Brain microvascular endothelial cell (primary cell): Measurements from ENCODE around the gene KPNA4.

Experiments
- DNase-seq: peaks from one replicate; pipeline ENCODE4 v3.0.0-alpha.2; 2020
- H3K27ac ChIP-seq: fragments of 250-450 bp; sonication (Bioruptor Pico); 2 replicates; pipeline ENCODE4 v1.5.1; 2020; ENCODE audit warnings: mild to moderate bottlenecking, moderate library complexity
- H3K27me3 ChIP-seq: fragments of 250-450 bp; sonication (Bioruptor Pico); replicated peaks from 2 replicates; pipeline ENCODE4 v1.5.1; 2020; ENCODE audit warnings: mild to moderate bottlenecking
- H3K36me3 ChIP-seq: fragments of 250-450 bp; sonication (Bioruptor Pico); replicated peaks from 2 replicates; pipeline ENCODE4 v1.5.1; 2020; ENCODE audit warnings: mild to moderate bottlenecking
- H3K4me3 ChIP-seq: 2 replicates; pipeline ENCODE4 v1.5.1; 2011; ENCODE audit warnings: low read depth, mild to moderate bottlenecking, control low read depth, low read length, moderate library complexity
- in situ Hi-C: cut with HindIII; loops from 2 replicates; pipeline ENCODE4 v1.10.0; 2017; ENCODE audit warnings: low sequenced_read_pairs, low pct_ligation_motif_present
- TF ChIP-seq, protein P1 (sequence below): IDR thresholded peaks from 2 replicates; pipeline ENCODE4 v1.5.1; 2011; ENCODE audit warnings: low read depth, mild to moderate bottlenecking, moderate library complexity, low read length, control low read depth, inconsistent platforms; ENCODE audit errors: missing control alignments

KPNA4 gene

DNA sequence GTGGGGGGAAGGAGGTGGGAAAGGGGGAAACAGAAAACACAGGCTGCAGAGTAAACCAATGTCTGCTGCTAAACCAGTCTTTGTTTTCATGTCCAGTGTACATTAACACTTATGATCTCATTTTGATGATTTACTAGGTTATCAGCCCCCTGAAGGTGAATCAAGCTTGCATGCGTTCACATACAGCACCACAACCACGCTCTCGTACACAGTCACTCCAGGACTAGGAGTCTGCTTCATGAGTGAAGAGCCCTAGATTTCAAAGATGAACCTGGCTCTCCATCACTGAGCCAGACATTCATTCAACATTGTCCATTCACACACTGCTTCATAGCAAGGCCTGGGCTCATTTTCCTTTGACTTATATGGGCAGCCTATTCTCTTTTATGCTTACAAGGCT, 64.0 kb downstream of the KPNA4 start:
- Histone ChIP-seq H3K27me3 (no peaks in the 10 kb centered on the region), H3K27ac (no peak overlapping the region), H3K36me3 (peaks cover 22% of the 10 kb centered on the region), H3K4me3 (no peak overlapping the region)
- in situ Hi-C loops: no loop called here
- TF ChIP-seq, protein P1, sequence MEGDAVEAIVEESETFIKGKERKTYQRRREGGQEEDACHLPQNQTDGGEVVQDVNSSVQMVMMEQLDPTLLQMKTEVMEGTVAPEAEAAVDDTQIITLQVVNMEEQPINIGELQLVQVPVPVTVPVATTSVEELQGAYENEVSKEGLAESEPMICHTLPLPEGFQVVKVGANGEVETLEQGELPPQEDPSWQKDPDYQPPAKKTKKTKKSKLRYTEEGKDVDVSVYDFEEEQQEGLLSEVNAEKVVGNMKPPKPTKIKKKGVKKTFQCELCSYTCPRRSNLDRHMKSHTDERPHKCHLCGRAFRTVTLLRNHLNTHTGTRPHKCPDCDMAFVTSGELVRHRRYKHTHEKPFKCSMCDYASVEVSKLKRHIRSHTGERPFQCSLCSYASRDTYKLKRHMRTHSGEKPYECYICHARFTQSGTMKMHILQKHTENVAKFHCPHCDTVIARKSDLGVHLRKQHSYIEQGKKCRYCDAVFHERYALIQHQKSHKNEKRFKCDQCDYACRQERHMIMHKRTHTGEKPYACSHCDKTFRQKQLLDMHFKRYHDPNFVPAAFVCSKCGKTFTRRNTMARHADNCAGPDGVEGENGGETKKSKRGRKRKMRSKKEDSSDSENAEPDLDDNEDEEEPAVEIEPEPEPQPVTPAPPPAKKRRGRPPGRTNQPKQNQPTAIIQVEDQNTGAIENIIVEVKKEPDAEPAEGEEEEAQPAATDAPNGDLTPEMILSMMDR: no peak
- DNase-seq: no peak

DNA sequence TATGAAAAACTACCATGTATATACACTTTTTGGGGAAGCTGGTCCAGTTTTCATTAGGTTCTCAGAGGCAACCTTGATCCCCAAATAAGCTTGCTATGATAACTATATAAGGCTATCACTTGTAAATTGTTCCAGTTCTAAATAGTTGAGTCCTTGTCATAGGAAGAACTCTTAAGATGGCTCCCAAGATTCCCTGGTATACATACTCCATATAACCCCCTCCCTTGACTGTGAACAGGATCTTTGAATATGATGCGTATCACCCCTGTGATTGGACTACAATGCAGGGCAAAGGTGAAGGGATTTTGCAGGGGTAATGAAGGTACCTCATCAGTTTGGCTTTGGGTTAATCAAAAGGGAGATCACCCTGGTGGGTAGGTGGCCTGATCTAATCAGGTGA, 67.2 kb downstream of the KPNA4 start:
- H3K27ac ChIP-seq: no peak overlapping the region
- no peak for DNase-seq
- TF ChIP-seq, protein P1: no peak
- H3K27me3 ChIP-seq: no peaks in the 10 kb centered on the region
- no peak overlapping the region for H3K4me3 ChIP-seq
- peaks cover 16% of the 10 kb centered on the region for H3K36me3 ChIP-seq
- in situ Hi-C loops: no loop called here

DNA sequence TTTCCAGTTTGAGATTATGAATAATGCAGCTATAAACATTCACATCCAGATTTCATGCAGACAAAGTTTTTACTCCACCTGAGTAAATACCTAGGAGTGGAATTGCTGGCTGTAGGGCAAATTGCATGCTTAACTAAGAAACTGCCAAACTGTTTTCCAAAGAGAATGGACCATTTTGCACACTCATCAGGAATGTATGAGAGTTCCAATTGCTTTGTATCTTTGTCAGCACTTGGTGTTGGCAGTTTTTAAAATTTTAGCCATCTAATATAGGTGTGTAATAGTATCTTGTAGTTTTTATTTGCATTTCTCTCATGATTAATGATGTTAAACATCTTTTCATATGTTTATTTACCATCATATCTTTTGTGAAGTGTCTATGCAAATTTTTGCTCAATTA, 75.2 kb downstream of the KPNA4 start:
- Histone ChIP-seq H3K36me3 (no peaks in the 10 kb centered on the region), H3K27me3 (no peaks in the 10 kb centered on the region), H3K27ac (no peak overlapping the region), H3K4me3 (no peak overlapping the region)
- in situ Hi-C loops: no loop called here
- TF ChIP-seq, protein P1: no peak
- no peak for DNase-seq

DNA sequence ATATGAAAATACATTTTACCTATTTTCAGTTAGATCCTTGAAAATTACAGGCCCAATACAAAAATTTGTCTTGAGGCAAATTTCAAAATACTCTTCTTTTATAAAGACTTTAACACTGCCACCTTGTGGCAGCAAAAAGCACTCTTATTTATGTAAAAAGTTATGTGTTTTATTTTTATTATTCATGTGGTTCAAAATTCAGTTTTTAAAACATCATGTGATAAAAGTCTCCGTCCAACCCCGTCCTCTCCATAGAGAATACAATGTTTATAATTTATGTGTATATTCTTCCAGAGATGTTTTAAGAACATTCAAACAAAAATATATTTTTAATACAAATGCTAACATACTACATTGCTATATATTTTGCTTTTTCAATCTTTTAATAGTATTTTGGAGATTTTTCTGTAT, 78.9 kb downstream of the KPNA4 start:
- Histone ChIP-seq H3K27me3 (no peaks in the 10 kb centered on the region), H3K4me3 (no peak overlapping the region), H3K27ac (no peak overlapping the region), H3K36me3 (no peaks in the 10 kb centered on the region)
- no peak for DNase-seq
- in situ Hi-C loops: no loop called here
- TF ChIP-seq, protein P1: peak; percentile 21

DNA sequence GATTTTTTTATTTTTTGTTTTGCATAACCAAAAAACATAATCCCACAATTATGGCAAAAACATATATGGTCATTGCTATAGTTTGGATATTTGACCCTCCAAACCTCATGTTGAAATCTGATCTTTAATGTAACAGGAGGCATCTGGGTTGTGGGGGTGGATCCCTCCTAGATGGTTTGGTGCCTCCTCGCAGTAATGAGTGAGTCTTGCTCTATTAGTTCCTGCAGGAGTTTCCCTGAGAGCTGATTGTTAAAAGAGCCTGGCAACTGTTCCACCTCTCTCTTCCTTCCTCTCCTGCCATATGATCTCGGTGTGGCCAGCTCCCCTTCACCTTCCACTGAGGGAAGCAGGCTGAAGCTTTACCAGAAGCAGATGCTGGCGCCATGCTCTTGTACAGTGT, 82.6 kb downstream of the KPNA4 start:
- TF ChIP-seq, protein P1: no peak
- H3K27me3 ChIP-seq: no peaks in the 10 kb centered on the region
- H3K27ac ChIP-seq: no peak overlapping the region
- H3K36me3 ChIP-seq: no peaks in the 10 kb centered on the region
- in situ Hi-C loops: no loop called here
- H3K4me3 ChIP-seq: no peak overlapping the region
- DNase-seq: no peak

DNA sequence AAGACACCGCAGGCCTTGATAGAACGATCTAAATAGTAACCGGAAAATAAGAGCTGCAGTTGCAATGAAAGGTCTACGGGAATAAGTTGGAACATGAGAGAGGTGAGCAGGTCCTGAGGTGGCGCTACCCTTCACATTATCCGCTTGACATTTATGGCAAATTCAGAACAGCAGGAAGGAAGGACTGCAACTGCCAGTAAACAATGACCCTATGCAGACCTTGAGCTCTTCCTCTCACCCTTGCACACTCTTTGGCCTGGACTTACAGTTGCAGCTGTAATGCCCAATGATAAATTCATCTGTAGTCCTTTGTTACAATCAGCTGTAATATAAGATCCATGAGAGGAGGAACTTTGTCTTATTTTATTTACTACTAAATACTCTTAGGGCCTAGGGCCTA, 83.5 kb downstream of the KPNA4 start:
- DNase-seq: no peak
- Histone ChIP-seq H3K27ac (no peak overlapping the region), H3K36me3 (no peaks in the 10 kb centered on the region), H3K4me3 (no peak overlapping the region), H3K27me3 (no peaks in the 10 kb centered on the region)
- in situ Hi-C loops: no loop called here
- TF ChIP-seq, protein P1: no peak
